Gastrocnemius medialis (tissue), 4 donors: ENCODE results near the gene DPF1. TPM values are rescaled to one million over a fixed set of nuclear protein-coding genes. Genes with fewer than 3 reads are reported as not detected.
"Not testable (repeated sequence)": the region's sequence is repeated elsewhere in the genome, so short reads cannot be mapped to it uniquely, and the experiment has no call there.

ENCODE experiments used
- ATAC-seq, 2 donors: fragments of 150-250 bp; one replicate each; pipeline ENCODE4 v1.9.1; 2016
- DNase-seq, 2 donors: peaks; one replicate each; pipeline ENCODE4 v3.0.0-alpha.2; 2019
- H3K27ac ChIP-seq, 4 donors: fragments of 200-600 bp; sonication (generic); 1 replicate in 1 of 4; 2 replicates in 3 of 4; pipeline ENCODE4 v1.5.1; 2016 to 2018; ENCODE audit warnings: mild to moderate bottlenecking in 2 of 4, moderate library complexity in 1 of 4
- H3K27me3 ChIP-seq, 3 donors: fragments of 200-600 bp; sonication (generic) in 2 of 3; 1 replicate in 1 of 3; 2 replicates in 2 of 3; pipeline versions ENCODE4 v1.5.1 to v1.6.0; 2016 to 2019; ENCODE audit warnings: mild to moderate bottlenecking in 1 of 3, moderate library complexity in 1 of 3
- H3K36me3 ChIP-seq, 2 donors: fragments of 200-600 bp; sonication (generic) in 1 of 2; one replicate each; pipeline ENCODE4 v1.5.1; 2017 to 2018
- H3K4me1 ChIP-seq, 2 donors: fragments of 200-600 bp; sonication (generic) in 1 of 2; one replicate each; pipeline ENCODE4 v1.5.1; 2016 to 2017; ENCODE audit warnings: mild to moderate bottlenecking in 2 of 2
- H3K4me3 ChIP-seq, 4 donors: fragments of 200-600 bp; sonication (generic) in 3 of 4; 1 replicate in 1 of 4; 2 replicates in 3 of 4; pipeline ENCODE4 v1.5.1; 2016 to 2019; ENCODE audit warnings: mild to moderate bottlenecking in 2 of 4
- H3K9me3 ChIP-seq, 3 donors: fragments of 200-600 bp; sonication (generic) in 2 of 3; 1 replicate in 1 of 3; 2 replicates in 2 of 3; pipeline ENCODE4 v1.5.1; 2016 to 2019
- POLR2A ChIP-seq, 2 donors: fragments of 450-650 bp; IDR thresholded peaks; one replicate each; pipeline ENCODE4 v1.6.1; 2017; ENCODE audit warnings: antibody characterized with exemption in 2 of 2, mild to moderate bottlenecking in 2 of 2, moderate library complexity in 2 of 2
- in situ Hi-C, 4 donors: fragments of 200-750 bp; cut with MboI; loops; one replicate each; pipeline versions ENCODE4 v1.15.0 to v1.8.0; 2017; ENCODE audit warnings: low sequenced_read_pairs in 4 of 4
- intact Hi-C: fragments of 100-400 bp; cut with DNase I; formaldehyde crosslinking; loops from one replicate; pipeline ENCODE4 v1.15.1; 2023; ENCODE audit warnings: low total_unique reads
- total RNA-seq, 4 donors: library from RNA; depleted of rRNA; stranded (reverse); fragments of >200 nt; gene quantifications; one replicate each; pipeline versions ENCODE4 v1.1.0 to v1.2.3, GENCODE V29; 2016
- TF ChIP-seq, protein P1 (sequence below), 5 experiments: fragments of 450-650 bp in 3 of 5; fragments of 200-600 bp in 2 of 5; sonication (generic) in 2 of 5; IDR thresholded peaks in 4 of 5; conservative IDR thresholded peaks in 1 of 5; 1 replicate in 4 of 5; 2 replicates in 1 of 5; pipeline ENCODE4 v1.5.1; 2016 to 2019; ENCODE audit warnings: antibody characterized with exemption in 5 of 5, mild to moderate bottlenecking in 3 of 5, moderate library complexity in 3 of 5

Gene DPF1
- total RNA-seq, 4 donors from 2014 or later: not detected

DNA sequence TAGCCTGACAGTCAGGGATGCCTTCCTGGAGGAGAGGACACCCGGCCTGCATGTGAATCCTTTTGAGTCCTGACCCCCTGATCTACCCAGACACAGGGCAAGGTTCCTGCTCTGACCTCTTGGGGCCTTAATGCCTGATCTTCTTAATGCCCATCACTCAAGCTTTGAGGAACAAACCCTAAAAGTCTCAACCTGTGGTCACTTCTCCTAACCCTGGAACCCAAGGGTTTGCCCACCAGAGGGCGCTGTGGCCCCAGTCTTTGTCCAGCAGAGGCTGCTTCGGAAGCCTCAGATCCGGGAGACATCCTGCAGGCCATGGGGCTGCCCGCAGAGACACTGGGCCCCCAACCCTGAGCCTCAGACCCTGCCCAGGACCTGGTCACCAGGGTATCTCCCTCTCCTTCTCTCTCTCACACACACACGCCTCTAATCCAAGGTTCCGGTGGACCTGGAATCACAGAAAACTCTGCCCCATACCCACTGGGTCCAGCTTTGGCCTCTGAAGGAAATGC is 9.8 kb upstream of the DPF1 start:
- DNase-seq (peak; percentile 29 to 41), ATAC-seq (peak in 1 of 2 donors; percentile 81)
- H3K4me3 ChIP-seq: no peak overlapping the region
- H3K9me3 ChIP-seq: no peaks in the 10 kb centered on the region
- intact Hi-C loops: loop anchor here (2.0 kb wide), 1 partner anchor 101 kb away; the partner anchor contains the start of gene CATSPERG
- H3K4me1 ChIP-seq: peaks cover 0 to 5% of the 10 kb centered on the region in 2 donors
- no peaks in the 10 kb centered on the region for H3K36me3 ChIP-seq
- in situ Hi-C loops: loop anchor here in 1 of 4 donors (25.0 kb wide), 1 partner anchor 346 kb away; no protein-coding TSS in a partner anchor
- H3K27me3 ChIP-seq: peaks cover 12 to 17% (median 16%) of the 10 kb centered on the region in 3 donors
- no peak for TF ChIP-seq POLR2A (IDR thresholded peaks at IDR 0.05)
- TF ChIP-seq, protein P1, sequence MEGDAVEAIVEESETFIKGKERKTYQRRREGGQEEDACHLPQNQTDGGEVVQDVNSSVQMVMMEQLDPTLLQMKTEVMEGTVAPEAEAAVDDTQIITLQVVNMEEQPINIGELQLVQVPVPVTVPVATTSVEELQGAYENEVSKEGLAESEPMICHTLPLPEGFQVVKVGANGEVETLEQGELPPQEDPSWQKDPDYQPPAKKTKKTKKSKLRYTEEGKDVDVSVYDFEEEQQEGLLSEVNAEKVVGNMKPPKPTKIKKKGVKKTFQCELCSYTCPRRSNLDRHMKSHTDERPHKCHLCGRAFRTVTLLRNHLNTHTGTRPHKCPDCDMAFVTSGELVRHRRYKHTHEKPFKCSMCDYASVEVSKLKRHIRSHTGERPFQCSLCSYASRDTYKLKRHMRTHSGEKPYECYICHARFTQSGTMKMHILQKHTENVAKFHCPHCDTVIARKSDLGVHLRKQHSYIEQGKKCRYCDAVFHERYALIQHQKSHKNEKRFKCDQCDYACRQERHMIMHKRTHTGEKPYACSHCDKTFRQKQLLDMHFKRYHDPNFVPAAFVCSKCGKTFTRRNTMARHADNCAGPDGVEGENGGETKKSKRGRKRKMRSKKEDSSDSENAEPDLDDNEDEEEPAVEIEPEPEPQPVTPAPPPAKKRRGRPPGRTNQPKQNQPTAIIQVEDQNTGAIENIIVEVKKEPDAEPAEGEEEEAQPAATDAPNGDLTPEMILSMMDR (IDR thresholded peaks at IDR 0.05 in 4 of 5, conservative IDR thresholded peaks at IDR 0.05 in 1 of 5): peak; percentile 21 to 78 (median 74)
- no peak overlapping the region for H3K27ac ChIP-seq

DNA sequence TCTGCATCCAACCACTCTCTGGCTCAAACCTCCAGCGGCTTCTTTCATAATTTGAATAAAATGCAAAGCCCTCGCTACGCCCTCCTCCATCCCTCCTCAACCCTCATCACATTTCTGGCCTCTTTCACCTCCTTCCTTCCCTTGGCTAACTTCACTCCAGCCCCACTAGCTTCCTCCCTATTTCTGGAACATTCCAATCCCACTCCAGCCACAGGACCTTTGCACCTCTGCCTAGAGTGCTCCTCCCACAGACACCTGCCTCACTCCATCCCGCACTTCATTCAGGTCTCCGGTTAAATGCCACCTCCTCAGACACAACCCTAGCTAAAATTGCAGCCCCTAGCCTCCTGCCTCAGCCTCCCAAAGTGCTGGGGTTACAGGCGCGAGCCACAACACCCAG is 7.9 kb upstream of the DPF1 start:
- intact Hi-C loops: no loop called here
- Histone ChIP-seq H3K4me3 (no peak overlapping the region), H3K4me1 (peaks cover 0 to 15% of the 10 kb centered on the region in 2 donors), H3K36me3 (no peaks in the 10 kb centered on the region), H3K27me3 (peaks cover 25 to 33% (median 30%) of the 10 kb centered on the region in 3 donors), H3K9me3 (no peaks in the 10 kb centered on the region), H3K27ac (no peak overlapping the region)
- in situ Hi-C loops: loop anchor here in 1 of 4 donors (25.0 kb wide), 1 partner anchor 345 kb away; no protein-coding TSS in a partner anchor
- TF ChIP-seq POLR2A (IDR thresholded peaks at IDR 0.05): no peak
- TF ChIP-seq, protein P1 (IDR thresholded peaks at IDR 0.05 in 4 of 5, conservative IDR thresholded peaks at IDR 0.05 in 1 of 5): no peak
- no peak for DNase-seq
- ATAC-seq: no peak

DNA sequence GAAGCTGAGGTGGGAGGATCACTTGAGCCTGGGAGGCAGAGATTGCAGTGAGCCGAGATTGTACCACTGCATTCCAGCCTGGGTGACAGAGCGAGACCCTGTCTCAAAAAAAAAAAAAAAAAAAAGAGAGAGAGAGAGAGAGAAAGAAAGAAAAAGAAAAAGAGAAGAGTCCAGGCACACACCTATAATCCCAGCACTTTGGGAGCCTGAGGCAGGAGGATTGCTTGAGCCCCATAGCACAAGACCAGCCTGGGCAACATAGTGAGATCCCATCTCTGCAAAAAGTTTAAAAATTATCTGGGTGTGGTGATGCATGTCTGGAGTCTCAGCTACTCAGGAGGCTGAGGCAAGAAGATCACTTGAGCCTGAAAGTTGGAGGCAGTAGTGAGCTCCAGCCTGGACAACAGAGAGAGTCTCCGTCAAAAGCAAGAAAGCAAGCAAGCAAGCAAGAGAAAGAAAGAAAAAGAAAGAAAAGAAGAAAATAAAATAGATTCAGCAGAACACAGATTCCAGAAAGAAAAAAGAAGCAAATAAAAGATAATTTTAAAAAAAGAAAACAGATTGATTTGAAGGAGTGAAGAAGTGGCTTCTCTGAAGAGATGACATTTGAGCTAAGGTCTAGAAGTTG is 6.6 kb upstream of the DPF1 start:
- intact Hi-C loops, ATAC-seq: not testable (repeated sequence)
- in situ Hi-C loops: loop anchor here in 1 of 4 donors (25.0 kb wide), 1 partner anchor 343 kb away; no protein-coding TSS in a partner anchor

DNA sequence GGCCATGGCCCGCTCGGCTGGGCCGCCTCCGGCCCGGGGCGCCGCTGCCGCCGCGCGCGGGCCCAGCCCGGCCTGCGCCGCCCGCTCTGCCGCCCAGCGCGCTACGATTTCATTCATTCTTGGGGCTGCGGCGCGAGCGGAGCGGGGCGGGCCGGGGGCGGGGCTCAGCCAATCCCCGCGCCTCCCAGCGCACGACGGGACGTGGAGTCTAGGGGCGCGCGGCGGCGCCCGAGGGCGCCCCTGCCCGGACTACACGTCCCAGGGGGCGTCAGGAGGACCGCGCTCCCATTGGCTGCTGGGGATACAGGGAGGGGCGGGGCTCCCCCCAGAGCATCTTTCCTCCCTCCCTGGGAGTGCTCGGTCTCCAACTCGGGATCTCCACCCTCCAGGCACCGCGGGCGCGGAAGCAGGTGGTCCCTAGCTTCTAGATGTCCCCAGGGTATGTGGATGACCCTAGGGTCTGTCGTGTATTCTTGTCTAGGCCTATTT is 5.6 kb upstream of the DPF1 start:
- no peaks in the 10 kb centered on the region for H3K36me3 ChIP-seq
- TF ChIP-seq, protein P1 (IDR thresholded peaks at IDR 0.05 in 4 of 5, conservative IDR thresholded peaks at IDR 0.05 in 1 of 5): no peak
- TF ChIP-seq POLR2A (IDR thresholded peaks at IDR 0.05): no peak
- no peak overlapping the region for H3K27ac ChIP-seq
- in situ Hi-C loops (loop anchor here in 1 of 4 donors (25.0 kb wide), 1 partner anchor 342 kb away; no protein-coding TSS in a partner anchor), intact Hi-C loops (loop anchor here (5.0 kb wide), 1 partner anchor 87 kb away; no protein-coding TSS in a partner anchor)
- H3K9me3 ChIP-seq: no peaks in the 10 kb centered on the region
- ATAC-seq (peak in 1 of 2 donors; percentile 27), DNase-seq (no peak)
- H3K4me1 ChIP-seq: peaks cover 0 to 15% of the 10 kb centered on the region in 2 donors
- H3K27me3 ChIP-seq: peaks cover 39 to 54% (median 50%) of the 10 kb centered on the region in 3 donors
- H3K4me3 ChIP-seq: no peak overlapping the region

More for the DNA sequence above, 6.6 kb upstream of the DPF1 start:
- Histone ChIP-seq H3K27me3 (peaks cover 33 to 44% (median 40%) of the 10 kb centered on the region in 3 donors), H3K4me1 (peaks cover 0 to 15% of the 10 kb centered on the region in 2 donors)
- H3K36me3 ChIP-seq, H3K27ac ChIP-seq, H3K9me3 ChIP-seq, DNase-seq, H3K4me3 ChIP-seq: not testable (repeated sequence)
